22Rv1 (cell line): ENCODE data around the gene STAT1.

ENCODE experiments used
- ZFX ChIP-seq: fragments of 450-650 bp; IDR thresholded peaks from 2 replicates; pipeline ENCODE4 v1.6.1; 2017; ENCODE audit warnings: antibody characterized with exemption, borderline replicate concordance
- TF ChIP-seq, protein P1 (sequence below): fragments of 450-650 bp; IDR thresholded peaks from 2 replicates; pipeline ENCODE4 v1.5.1; 2017; ENCODE audit warnings: mild to moderate bottlenecking

DNA sequence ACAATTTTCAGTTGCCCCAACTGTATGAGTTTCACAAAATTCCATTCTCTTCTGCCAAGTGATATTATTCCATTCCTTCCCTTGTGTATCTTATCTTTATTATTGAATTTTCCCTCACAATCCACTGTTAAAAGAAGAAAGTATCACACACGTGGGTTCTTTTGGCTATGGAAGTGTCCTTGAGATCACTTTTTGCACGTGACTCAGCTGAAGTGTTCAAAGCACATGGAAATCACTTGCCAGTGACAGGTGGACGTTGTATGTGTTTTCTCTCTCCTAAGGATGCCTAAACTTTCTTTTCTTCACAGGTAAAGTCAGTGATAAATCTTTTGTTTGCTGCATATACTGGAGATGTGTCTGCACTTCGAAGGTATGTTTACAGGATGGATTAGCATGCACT lies 60.7 kb downstream of the STAT1 start:
- TF ChIP-seq, protein P1, sequence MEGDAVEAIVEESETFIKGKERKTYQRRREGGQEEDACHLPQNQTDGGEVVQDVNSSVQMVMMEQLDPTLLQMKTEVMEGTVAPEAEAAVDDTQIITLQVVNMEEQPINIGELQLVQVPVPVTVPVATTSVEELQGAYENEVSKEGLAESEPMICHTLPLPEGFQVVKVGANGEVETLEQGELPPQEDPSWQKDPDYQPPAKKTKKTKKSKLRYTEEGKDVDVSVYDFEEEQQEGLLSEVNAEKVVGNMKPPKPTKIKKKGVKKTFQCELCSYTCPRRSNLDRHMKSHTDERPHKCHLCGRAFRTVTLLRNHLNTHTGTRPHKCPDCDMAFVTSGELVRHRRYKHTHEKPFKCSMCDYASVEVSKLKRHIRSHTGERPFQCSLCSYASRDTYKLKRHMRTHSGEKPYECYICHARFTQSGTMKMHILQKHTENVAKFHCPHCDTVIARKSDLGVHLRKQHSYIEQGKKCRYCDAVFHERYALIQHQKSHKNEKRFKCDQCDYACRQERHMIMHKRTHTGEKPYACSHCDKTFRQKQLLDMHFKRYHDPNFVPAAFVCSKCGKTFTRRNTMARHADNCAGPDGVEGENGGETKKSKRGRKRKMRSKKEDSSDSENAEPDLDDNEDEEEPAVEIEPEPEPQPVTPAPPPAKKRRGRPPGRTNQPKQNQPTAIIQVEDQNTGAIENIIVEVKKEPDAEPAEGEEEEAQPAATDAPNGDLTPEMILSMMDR: no peak
- no peak for TF ChIP-seq ZFX
